HG02981 (cell line): Measurements from ENCODE around the gene MCC.
"Not testable (repeated sequence)": the region's sequence is repeated elsewhere in the genome, so short reads cannot be mapped to it uniquely, and the experiment has no call there.

Source experiments
- ATAC-seq: cut with Tn5 transposase; IDR thresholded peaks from one replicate; pipeline ENCODE4 v1.9.1; 2021; ENCODE audit warnings: mild to moderate bottlenecking, moderate library complexity; ENCODE audit not compliant: unreplicated experiment

Gene MCC

DNA sequence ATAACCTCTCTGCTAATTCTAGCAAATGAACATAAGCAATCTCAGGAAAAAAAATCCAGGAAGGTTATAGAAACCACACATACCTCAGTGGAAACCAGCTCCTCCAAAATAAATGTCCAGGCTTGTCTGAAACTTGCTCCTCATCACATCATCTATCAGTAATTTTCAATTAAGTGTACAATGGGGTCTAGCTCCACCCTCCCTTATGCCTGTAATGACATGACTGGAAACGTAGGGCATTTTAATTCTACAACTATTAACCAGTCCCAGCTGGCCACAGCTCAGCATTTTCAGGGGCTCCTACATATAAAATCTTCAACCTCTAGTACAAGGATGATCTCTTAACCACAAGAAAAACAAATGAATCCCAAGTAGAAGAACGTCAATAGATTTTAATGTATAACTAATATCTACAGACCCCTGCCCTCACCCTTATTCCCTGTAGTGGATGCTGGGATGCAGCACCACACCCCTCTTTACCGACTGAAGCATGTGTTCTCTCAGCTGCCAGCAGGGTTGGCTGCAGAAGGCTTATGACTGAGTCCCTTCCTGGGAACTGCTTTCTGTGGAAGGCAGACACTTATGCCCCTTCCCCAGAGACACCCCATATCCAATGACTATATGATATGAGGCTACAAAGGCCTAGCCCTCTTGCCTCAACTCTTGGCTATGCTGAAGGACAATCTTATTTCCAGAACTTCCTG, 60.2 kb downstream of the MCC start:
- no peak for ATAC-seq

DNA sequence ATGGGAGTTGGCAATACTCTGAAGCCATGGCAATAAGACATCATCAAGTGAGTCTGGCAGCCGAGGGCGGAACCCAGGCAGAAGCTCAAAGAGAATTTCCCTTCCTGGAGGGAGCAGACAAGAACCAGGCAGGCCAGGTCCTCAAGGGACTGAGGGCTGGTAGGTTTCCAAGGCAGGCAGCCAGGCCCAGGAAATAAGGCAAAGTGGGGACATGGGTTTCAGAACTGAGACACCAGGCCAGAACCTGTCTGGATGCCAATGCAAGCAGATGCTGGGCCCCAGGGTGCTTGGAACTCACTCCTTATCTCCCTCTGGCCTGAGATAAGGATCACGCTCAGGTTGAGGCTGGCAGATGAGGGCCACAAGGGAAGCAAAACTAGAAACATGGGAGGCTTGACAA, 62.3 kb downstream of the MCC start:
- ATAC-seq = no peak

DNA sequence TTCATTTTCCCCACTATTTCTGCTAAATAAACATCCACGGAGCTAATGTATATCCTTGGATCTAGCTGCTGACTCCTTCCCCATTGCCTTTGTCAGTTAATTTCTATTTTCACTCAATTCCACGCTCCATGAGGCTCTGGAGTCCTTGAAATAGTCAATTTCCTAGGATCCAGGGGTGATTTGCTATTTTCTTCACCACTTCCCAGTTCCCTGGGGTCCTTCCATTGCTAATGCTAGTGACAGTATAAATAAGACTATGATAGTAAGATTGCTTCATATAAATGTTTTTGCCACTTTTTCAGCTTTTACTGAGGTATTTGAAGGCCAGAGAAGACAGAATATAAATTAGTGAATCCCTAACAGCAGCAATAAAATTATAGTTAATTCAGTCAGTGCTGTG, 66.6 kb downstream of the MCC start:
- ATAC-seq = no peak

DNA sequence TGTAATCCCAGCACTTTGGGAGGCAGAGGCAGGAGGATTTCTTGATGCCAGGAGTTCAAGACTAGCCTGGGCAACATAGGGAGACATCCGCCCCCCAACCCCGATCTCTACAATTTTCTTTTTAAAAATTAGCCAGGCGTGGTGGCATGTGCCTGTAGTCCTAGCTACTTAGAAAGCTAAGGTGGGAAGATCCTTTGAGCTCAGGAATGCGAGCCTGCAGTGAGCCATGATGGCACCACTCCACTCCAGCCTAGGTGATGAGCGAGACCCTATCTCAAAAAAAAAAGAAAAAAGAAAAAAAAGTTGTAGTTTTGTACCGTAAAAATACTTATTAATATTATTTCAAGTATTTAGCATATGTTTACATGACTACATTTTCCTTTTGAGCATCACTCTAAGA, 82.7 kb downstream of the MCC start:
- ATAC-seq = no peak

DNA sequence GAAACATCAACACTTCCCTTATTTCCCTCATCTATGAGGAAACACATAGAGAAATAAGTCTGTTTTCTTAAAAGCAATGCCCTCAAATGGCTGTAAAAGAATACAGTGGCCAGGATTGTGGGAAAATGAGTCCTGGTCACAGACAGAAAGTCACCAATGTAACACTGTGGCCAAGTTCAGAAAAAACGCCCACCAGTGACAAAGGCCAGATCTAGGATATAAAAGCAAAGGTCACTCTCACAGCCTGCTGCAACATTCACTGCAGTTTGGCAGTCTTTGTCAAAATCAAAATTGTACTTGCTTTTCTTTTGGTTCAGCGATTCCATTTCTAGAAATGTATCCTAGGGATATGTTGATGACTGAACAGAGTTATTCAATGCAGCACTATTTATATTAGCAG, 84.0 kb downstream of the MCC start:
- no peak for ATAC-seq

DNA sequence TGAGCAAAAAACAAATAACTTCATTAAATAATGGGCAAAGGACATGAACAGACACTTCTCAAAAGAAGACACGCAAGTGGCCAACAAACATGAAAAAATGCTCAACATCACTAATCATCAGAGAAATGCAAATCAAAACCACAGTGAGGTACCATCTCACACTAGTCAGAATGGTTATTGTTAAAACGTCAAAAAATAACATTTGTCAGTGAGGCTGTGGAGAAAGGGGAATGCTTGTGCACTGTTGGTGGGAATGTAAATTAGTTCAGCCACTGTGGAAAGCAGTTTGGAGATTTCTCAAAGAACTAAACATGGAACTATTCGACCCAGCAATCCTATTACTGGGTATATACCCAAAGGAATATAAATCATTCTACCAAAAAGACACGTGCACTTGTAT, 90.3 kb downstream of the MCC start:
- ATAC-seq = not testable (repeated sequence)

DNA sequence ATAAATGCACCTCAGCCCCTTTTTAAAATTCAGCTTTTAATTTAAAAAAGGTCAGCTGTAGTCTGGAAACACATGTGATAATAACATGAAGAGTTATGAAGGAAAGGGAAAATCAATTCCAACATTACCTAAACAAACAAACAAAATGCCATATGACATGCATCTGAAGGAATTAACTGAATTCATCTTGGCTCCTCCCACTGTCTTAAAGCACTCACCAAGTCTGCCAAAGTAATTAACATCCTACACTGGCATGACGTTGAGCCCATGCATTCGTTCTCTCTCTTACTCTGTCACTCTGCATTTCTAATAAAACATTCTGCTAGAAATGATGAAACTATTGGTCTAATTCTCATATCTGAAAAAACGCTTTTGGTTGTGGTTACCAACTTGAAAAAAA, 91.2 kb downstream of the MCC start:
- ATAC-seq = no peak

DNA sequence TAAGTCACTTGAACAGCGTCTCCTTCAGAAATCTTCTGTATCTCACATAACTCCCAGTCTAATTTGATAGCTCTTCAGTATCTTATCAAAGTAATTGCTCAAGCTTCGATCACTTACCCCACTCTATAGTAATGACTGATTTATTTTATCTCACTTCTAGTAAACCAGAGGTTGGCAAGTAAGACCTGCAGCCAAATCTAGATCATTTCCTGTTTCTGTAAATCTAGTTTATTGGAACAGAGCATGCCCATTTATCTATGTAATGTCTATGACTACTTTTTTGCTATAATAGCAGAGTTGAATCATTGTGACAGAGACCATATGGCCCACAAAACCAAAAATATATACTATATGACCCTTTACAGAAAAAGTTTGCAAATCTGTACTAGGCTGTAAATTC, 93.6 kb downstream of the MCC start:
- no peak for ATAC-seq

DNA sequence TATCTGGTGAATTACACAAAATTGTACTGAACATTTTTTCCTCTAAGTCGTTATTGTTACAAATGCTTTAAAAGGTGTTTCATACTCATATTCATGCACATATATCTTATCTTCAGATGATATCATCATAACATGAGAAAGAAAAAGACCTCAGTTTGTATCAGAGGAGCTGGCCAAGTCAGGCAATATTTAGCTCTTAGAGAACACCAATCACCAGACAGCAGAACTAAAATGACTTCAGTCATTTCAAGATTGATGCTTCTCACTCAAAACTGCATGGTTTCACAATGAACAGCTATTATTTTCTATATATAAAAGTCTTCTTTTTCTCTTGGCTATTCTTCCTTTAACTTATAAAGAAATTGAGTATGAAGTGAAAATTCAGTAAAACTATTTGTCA, 98.0 kb downstream of the MCC start:
- ATAC-seq = no peak

DNA sequence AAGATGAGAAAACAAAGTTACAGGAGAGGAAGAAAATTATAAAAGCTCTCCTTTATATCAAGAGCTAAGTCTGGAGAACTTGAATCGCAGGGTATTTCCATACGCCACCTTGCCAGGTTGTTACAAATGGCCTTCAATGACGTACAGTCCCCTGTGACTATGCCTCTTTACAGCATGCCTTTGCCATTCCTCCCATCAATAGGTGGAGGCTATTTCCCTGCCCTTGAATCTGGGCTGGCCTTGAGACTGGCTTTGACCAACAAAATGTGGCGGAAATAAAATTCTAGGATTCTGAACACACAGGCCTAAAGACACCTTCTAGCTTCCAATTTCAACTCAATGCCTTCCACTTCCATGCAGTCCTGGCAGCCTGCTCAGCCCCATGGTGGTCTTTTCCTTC, 99.1 kb downstream of the MCC start:
- no peak for ATAC-seq

DNA sequence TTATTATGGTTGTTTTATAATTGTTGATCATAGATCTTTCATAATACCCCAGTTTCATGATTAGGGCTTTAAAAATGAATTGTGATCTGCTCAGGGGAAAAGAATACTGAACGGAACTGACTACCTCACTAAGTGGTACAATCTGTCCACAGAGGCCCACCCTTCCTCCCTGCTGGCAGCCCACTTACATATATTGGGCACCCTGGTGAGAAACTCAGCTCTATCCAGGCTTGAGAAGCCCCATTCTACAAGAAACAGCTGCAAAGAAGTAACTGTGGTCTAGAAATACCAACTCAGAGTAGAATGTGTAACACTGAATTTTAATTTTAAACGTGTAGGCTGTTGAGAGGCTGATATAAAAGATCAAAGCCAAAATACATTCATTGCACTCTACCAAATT, 100.4 kb downstream of the MCC start:
- no peak for ATAC-seq

DNA sequence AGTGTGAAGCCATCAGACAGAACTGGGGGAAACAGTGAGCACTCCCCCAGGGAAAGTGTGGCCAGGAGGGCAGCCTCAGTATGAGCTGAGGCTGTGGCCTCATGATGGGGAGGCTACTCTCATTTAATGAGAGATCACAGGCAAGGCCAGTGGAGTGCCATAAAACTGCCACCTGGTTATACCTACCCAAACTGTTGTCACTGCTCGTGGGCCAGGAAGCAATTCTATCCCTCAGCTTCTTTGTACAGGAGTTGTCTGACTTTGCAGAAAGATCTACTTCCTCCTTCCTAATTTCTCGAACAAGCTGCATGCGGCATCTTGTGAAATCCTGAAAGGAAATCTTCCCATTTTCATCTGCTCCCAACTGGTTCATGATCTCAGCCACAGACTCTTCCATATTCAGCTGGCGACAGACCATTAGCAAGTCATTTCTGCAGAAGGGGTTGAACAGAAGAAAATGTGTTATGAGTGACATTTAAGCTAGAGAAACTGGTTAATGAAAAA, 103.4 kb downstream of the MCC start:
- ATAC-seq = no peak

DNA sequence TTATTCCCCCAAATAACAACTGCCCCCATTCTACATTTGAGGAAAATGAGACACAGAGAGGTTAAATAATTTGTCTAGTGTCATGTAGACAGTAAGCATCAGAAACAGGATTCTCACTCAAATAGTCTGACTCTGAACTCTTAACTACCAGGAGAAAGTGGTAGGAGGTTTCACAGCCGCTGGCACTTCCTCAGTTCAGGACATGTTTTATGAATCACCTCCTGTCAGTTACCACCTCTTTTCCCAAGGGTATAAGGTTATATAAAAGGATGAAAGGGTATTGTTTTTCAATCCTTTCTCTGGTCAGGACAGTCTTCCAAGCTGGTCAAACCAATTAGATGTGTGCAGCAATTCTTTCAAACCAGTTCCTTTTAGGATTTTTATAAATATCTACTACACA, 105.5 kb downstream of the MCC start:
- no peak for ATAC-seq

DNA sequence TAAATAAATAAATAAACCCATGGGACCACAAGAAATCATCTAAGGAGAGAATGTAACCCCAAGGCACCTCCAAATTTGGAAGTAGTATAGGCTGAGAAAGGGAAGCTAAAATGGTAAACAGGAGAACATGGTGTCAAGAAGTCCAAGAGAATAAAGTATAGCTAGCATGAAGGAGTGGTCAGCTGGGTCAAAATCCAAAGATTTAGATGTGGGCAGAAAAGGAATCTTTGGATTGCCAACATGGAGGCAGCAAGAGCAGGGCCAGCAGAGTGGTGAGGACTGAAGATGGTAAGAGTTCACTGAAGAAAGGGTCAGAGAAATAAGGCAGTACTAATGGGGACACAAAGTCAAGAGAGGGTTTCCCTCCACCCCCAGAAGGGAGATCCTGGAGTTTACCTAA, 106.5 kb downstream of the MCC start:
- ATAC-seq = no peak

DNA sequence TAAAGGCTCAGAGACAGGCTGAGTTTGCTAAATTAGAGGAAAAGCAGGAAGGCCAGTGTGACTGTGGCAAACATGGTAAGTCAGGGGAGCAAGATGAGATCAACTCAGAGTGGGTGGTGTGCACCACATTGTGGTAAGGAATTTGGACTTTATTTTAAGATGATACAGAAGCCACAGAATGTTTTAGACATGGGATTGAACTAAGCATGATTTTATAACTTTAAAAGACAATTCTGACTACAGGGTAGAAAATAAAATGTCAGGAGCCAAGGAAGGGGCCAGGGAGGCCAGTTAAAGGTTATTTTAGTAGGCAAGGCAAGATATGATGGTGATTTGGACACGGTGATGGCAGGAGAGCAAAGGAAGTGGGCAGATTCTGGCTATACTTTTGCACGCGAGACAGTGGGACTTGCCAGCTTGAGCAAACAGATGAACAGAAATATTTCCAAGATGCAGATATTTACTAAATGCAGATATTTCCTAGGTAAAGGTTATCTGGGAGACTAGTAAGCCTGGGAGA, 107.4 kb downstream of the MCC start:
- ATAC-seq = no peak

DNA sequence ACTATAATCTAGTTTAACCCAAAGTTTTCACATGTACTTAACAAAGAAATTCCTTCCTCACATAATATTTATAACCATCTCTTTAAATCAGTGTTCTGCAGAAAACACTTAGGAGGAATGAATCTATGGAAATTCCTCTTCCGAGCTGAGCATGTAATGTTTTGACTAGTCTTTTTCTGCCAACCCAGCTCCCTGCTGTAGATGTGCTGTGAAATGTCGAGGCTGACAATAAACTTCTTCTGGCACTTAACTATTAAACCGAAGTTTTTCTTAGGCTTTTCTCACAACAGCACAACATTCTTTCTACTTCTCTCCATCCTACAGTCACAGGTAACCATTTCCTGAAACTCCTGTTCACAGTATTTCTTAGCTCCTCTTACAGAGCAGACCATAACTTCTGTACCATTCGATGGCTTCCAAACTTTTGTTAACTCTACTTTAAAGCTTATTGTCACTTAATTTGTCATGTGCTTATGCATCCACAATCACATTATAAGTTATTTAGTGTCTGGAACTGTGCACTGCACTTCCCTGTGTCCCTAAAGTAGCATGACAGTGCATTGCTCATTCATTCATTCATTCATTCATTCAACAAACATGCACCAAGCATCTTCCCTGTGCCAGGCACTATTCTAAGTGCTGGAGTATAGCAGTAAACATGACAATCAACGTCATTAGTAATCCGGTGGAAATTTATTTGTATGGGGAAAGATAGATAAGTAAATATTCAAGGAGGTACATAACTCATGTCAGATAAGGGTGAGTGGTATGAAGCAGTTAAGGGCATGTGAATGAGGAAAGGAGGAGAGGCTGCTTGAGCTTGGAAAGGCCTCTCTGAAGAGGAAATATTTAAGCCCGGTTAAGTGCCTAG, 108.1 kb downstream of the MCC start:
- no peak for ATAC-seq

DNA sequence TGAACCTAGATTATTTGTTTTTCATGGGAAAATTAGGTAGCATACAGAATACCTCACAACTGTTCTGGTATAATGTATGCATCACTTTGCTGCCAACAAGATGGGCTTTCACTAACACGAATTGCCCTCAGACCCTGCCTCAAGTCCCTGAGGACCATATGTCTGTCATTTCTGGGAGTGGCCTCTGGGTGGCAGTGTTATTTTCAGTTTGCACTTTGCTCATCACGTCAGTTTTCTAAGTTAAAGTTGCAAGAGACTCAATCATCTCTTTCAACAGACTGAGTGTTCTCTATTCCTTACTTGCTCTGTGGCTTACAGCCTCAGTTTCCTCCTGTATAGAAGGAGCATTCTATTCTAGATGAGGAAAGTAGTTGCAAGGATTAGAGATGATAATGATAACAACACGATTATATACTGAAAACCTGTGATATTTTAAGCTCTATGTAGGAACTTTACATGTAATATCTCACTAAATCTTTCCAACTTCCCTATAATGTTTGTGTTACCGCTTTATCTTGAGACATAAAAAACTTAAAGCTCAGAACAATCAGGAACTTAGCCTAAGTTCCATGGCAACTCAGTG, 109.2 kb downstream of the MCC start:
- ATAC-seq = peak; percentile 83

DNA sequence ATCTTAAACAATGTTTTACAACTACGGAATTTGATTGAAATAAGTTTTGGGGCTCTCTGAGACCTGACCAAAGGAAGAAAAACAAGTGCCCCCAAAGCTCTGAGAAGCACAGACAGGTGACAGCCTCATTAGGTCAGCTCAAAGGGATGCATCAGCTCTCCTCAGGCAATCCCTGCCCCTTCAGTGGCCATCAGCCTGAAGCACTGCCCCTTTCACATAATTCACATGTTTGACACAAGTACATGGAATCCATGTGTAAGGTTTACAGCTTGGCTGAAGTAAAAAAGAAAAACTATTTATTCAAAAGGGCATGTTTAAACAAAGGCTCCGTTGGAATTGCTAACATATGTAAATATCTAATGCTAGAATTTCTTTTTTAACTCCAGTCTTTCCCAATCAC, 109.7 kb downstream of the MCC start:
- no peak for ATAC-seq

DNA sequence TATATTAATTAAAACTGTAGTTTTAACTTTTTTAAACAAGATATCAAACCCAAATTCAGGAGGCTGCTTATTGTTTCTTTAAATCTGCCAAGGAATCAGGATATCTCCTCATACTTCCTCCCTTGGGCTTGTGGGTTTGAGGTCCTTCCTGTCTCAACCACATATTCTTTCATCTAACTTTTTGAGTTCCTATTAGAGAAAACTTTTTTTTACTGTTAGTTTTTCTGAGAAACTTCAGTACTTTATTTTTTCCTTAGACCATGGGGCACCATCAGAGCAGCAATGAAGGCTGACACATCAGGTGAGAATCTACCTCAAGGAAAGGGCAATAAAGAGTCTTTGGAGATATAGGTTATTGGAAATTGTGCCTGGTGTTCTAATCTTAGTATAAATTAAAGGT, 110.2 kb downstream of the MCC start:
- no peak for ATAC-seq

DNA sequence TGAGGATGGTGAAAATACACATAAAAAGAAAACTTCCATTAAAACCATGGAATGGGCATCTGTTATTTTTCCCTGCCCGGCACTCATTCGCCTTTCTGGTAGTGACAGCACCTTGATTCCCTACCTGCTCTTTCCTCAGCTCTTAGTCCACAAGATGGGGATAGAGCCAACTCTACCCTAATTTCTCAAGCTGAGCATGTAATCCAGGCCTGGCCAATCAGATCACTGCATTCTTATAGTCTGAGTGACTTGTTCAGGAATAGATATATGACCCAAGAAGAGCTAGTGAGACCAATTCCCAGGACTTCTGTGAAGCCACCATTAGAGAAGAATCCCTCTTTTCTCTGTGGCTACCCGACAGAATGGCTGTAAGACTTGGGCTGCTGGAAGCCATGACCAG, 111.6 kb downstream of the MCC start:
- ATAC-seq = no peak

DNA sequence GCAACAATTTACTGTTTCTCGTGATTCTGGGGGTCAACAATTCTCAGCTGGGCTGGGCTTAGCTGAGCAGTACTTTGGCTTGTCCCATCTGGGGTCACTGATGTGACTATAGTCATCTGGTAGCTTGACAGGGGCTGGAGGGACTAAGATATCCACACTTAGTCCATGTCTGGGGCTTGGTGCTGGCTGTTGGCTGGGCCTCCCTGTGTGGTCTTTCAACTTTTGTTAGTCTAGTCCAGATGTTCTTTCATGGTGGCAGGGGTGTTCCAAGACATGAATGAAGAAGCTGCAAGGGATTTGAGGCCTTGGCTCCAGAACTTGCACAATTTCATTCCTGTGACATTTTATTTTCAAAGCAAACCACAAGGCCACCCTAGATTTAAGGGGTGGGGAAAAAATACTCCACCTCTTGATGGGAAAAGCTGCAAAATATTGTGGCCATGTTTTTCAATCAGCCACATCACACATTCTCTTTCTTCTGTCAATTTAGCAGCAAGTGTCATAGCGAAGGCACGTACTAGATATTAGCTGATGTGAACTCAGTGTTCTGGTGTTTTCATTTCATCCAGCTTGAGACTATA, 112.7 kb downstream of the MCC start:
- no peak for ATAC-seq
